ENCODE data around the gene CRYBA4.

The CRYBA4 gene

DNA sequence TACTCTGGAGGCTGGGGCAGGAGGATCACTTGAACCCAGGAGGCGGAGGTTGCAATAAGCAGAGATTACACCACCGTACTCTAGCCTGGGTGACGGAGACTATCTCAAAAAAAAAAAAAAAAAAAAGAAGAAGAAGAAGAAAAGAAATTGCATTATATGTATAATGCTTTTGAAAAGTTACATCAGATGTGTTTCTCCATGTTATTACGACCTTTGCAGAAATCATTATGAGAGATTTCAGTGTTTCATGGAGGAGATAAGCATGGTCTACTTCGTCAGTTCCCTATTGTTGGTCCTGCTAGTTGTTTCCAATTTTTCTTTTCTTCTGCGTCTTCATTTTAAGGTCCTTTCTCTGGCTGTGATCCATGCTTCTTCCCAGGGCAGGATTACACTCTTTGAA is 38.6 kb downstream of the CRYBA4 start:
- DNase-seq (ENCODE audit: low read depth, low spot score), result no peak

DNA sequence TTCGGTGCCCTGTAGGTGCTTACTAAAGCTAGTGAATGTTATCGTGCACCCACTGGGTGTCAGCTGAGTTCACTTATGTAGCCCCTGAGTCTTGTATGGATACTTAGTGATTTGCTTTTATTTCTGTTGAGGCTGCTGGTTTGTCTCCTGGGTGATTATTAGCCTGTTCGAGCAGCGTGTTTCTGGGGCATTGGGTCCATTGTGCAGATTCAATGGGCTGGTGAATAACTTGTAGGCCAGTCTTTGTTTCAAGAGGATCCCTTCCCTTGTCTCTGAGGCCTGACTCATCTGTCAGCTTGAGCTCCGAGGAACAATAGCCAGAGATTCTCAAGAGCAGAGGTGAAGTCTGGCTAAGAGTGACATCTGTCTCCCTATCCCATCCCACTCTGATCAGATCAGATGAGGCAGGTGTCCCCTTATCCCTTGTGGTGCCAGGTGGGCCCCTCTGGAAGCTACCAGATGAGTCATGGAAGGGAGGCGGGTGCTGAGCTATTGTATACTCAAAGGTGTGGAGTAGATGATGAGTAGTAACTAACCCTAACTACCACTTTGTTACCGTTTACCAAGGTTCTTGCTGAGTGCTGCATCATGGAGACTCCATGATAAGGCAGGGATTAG is 39.3 kb downstream of the CRYBA4 start:
- no peak for DNase-seq (ENCODE audit: low read depth, low spot score)

DNA sequence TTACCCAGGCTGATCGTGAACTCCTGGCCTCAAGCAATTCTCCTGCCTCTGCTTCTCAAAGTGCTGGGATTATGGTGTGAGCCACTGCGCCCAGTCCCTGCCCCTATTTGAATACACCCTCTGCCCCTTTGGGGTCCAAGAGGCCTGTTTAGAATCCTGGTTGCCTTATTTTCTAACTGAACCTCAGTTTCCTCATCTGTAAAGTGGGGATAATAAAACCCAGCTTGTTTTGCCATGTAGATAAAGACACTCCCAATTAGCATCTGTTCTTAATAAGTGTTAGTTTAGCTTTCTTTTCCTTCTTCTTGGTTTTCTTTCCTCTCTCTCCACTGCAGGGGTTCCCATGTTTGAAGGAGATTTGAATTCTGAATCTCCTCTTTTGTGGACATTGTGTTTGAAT is 40.4 kb downstream of the CRYBA4 start:
- no peak for DNase-seq (ENCODE audit: low read depth, low spot score)

DNA sequence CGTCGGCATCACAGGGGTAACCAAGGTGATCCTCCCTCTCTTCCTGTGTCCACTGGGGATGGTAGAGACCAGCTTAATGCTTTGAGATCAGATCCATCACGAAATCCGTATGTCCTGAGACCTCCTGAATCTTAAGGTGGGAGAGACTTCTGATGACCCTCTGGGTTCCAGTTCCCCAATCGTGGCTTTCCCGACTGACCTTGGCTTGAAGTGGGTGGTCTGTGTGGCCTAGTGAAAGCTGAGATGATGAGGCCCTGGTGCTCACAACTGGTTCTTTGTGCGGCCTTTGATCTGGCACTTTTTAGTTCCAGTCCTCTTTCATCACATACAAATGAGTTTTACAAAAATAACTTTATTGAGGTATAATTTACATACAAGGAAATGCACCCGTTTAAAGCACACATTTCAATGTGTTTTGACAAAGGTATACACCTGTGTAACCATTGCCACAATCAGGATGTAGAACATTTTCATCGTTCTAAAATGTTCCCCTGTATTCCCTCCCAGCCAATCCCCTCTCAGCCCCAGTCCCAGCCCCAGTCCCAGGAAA is 41.7 kb downstream of the CRYBA4 start:
- no peak for DNase-seq (ENCODE audit: low read depth, low spot score)

DNA sequence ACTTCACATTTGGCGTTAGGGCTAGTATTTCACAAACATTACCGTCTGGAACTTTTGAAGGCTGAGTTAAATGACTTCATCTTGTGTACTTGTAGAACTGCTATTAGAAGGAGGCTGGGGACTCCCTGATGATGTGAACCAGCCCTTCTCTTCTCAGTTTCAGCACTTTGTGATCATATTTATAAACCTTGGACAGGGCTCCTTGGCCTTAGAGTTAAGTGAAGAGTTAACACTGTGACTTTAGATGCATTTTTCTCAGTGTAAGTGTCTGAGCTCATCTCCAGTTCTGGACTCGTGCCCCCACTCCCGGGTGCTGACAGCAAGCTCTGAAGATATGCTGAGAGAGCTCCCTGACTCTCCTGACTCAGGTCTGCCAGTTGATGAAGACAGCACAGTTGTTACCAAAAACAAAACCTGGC is 44.1 kb downstream of the CRYBA4 start:
- no peak for DNase-seq (ENCODE audit: low read depth, low spot score)

DNA sequence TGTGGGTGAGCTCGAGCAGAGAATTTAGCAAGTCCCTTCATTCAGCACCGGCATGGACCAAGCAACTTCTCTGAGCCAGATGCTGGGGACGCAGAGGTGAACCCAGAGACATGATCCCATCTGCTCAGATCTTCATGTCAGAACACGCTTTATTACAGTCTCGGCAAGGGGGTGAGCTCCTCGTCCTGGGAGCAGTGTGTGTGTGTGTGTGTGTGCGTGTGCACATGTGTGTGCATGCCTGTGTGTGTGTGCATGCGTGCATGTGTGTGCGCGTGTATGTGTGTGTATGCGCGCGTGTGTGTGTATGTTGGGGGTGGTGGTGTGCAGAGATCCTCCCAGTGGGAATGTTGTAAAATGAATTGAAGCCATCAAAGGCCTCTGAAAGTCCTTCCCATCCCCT is 45.4 kb downstream of the CRYBA4 start:
- no peak for DNase-seq (ENCODE audit: low read depth, low spot score)

DNA sequence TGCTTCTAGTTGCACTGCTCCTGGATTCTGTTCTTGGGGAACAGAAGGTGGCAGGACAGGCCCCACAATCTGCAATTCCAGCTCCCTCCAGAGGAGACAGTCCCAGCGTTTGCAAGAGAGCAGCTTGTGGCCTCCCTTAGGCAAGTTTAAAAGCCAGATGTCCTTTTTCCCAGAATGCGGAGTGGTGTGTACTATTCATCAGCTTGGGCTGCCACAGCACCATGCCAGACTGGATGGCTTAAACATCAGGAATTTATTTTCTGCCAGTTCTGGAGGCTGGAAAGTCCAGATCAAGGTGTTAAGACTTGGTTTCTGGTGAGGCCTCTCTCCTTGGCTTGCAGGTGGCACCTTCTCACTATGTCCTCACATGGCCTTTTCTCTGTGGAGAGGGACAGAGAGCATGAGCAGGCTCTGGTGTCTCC is 47.3 kb downstream of the CRYBA4 start:
- DNase-seq (ENCODE audit: low read depth, low spot score), result no peak

DNA sequence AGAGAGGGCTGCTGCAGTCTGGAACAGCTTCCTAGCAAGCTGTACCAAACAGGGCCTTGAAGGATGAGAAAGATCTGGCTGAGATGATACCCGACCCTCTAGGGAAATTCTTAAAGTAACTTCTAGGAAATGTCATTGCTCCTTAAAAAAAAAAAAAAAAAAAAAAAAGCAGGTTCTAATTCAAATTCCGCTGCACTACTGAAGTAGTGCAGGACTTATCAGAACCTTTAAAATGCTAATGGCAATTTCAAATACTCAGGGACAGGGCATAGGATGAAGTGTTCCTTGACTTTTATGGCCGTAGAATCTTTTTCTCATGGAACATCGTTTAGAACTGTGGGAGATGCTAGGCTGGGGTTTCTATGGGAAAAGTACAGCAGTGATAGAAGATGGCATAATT is 48.7 kb downstream of the CRYBA4 start:
- DNase-seq (ENCODE audit: low read depth, low spot score), result no peak

DNA sequence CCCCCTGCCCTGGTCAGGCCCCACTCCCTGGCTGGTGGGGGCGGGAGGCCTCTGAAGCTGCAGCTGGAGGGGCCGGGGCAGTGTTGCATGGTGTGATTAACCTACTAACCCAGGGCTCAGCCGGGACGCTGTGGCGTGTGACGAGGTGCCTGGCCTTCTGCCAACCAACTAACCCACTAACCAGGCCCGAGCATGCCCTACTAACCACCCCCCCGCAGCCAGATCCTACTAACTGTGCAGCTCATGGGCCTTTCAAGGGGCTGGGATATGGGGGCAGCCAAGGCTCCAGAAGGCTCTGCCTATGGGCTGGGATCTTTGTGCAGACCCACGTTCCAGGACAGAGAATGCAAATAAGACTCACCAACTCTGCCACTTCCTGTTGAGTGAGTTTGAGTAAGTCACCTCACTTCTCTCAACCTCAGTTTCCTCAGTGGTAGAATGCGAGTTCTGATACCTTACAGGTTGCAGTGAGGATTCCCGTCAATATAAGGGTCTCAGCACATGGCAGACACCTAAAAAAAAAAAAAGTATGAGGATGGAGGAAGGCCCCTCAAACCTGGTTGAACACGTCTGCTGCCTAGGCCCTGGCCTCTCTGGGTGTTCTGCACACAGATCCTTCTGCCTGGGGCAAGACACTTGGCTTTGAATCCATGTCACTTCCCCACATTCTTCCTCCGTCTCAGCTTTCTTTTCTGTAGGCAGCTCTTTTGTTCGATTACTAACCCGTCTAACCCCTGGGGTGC is 49.7 kb downstream of the CRYBA4 start:
- peak; percentile 26 for DNase-seq (ENCODE audit: low read depth, low spot score)

DNA sequence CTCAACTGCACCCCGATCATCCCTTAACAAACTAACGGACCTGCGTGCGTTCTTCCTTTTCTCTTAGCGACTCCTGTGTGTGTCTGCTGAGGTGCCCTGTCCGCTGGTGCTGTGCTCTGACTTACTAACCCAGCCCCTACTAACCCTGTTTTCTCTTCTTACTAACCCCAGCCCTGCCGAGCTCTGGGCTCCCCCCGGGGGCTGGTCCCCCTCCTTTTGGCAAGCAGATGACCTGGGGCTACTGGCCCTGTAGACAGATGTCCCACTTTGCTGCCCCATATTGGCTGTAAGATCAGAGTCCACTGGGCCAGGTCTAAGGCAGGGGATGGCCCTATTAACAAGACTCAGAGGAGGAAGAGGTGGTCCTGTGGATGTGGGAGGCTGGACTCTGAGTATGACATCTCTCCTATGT is 50.3 kb downstream of the CRYBA4 start:
- no peak for DNase-seq (ENCODE audit: low read depth, low spot score)

DNA sequence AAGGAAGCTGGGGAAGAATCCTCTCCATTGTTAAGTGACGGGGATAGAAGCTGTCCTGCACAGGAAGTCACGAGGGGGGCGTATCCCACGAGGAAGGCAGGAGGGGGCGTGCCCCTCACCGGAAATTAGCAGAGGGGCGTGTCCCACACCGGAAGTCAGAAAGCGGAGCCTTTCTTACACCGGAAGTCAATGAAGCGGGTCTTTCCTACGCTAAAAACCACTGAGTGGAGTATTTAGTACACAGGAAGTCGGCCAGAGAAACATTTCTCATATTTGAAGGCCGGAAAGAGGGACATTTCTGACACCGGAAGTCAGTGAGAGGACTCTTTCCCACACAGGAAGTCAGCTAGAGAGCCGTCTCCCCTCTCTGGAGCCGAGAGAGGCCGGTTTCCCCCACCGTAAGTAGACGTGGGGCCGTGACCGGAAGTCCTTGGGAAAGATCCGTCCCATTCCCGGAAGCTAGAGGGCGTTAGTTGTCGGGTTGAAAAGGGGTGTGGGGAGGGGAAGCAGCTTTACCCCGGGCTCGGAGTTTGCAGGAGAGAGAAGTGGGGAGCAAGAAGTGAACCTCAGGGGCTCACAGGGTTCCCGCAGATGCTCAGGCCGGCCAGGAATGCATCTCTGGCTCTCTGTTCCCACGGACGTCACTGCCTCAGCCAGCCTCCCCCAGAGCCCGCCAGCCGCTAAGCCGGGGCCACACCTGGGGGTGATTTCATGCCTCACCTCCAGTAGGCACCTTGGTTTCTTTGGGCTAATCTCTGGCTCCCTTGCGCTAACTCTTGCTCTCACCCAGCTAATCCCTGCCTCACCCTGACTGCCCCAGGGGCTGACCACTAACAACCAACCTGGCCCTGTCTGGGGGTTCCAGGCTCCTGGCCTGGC is 51.1 kb downstream of the CRYBA4 start:
- DNase-seq (ENCODE audit: low read depth, low spot score), result peak; percentile 80

DNA sequence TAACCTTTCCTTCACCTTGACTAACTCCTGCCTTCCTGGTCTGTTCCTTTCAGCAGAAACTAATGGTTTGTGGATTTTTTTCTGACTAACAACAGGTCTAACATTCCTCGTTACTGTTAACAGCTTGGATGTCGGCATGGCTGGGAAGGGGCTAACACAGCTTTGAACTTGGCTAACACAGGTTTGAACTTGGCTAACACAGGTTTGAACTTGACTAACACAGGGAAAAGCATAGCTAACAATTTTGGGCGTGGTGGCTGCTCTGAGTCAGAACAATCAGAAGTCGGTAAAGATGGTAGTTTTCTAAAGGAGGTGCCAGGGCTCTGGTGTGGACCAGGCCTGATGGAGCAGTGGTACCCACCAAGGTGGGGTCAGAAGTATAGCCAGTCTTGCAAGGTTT is 51.7 kb downstream of the CRYBA4 start:
- no peak for DNase-seq (ENCODE audit: low read depth, low spot score)

DNA sequence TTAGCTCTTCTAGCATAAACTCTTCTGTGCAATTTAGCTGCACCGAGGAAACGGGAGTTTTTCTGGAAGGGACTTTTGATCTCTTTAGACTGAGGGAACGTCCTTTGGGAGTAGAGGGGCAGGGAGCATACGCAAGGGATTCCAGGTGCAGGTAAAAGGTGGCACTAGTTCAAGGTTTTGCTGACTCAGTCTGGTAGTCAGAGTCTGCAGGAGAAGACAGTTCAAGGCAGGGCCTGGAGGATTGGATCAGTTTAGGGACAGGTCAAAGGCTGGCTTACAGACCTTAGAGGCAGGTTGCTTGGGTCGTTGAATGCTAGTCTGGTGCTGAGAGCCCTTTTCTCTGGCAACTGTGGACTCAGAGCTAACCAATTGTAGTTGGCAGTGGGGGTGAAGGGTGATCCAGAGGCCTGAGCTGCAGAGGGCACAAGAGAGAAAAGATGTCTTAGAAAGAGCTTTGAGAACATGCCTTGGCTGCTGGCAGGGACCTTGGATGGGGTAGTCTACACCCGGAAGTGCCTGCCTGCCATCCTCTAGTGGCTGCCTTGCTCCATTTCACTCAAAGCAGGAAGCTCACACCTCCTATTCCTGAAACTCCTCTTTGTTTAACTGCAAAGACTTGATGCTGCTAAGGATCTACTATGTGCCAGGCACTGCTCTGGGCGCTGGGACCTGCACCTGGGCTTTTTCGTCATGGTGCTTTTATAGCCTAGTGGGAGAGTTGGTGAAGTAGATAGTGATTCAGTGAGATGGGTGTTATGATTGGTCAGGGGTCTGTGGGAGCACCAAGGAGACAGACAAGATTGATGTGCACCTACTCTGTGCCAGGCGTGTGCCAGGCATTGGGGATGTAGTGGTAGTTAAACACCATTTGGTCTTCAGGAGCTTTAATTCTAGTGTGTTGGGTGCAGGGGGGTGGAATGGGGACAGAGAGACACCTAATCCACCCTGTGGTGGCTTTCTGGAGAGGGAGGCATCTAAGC is 52.7 kb downstream of the CRYBA4 start:
- no peak for DNase-seq (ENCODE audit: low read depth, low spot score)

DNA sequence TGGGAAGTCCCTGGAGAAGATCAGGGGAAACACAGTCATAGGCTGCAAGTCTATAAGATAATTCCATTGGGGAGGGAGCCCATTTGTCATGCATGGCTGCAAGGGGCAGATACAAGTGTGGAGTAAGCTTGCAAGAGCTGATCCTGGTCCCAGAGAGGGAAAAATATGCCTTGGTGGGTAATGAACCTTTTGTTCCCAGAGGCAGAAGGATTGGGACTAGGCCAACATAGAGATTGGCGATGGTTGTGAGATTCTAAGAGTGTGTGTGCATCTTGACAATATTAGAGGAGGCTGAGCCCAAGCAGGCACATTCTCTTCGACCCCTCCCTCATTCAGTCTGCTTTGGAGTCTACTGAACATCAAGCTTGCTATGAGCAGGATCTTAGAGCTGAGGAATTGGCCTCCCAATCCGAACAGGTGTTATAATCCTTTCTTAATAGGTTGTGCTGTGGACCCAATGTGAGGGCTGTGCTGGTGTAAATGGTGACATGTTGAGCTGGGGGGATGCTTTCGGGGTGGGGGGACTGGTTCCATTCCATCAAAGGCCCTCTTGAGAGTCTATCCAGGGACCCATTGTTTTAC is 54.0 kb downstream of the CRYBA4 start:
- no peak for DNase-seq (ENCODE audit: low read depth, low spot score)

DNA sequence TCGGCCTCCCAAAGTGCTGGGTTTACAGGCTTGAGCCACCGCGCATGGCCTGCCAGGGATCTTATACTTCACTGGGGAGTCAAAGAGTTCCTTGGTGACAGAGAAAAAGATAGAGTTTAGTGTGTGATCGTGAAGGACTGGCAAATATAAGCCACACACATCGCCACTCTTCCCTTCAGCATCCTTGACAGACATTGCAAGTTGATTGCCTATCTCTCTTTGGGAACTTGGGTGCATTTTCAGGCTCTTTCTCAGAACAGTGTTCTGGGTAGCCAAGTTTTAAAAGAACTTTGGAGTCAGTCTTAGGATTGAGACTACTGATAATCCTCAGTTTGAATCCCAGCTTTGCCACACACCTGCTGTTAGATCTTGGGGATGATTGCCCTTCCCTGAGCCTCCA is 55.5 kb downstream of the CRYBA4 start:
- DNase-seq (ENCODE audit: low read depth, low spot score), result no peak

DNA sequence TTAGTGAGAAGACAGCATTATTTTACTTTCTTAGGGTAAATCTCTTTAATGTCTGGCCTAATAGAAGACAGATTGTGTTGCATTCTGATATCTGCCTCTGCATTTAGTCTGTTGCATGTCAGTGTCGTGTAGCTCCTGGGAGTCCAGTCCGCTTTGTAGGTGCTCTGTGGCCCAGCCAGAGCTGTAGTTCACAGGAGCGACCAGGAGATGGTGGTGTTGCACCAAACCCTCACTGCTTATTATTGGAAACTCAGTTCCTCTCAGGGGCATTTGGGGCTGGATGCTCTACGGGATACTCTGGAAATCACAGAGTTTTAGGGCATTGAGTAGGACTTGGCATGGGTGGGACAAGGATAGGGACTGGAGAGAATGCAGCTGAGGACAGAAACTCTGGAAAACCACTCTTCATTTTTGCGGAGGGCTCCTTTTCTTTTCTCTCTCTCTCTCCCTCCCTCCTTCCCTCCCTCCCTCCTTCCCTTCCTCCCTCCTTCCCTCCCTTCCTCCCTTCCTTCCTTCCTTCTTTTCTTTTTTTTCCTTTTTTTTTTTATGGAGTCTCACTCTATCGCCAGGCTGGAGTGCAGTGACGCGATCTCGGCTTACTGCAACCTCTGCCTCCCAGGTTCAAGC is 57.4 kb downstream of the CRYBA4 start:
- DNase-seq (ENCODE audit: low read depth, low spot score), result peak; percentile 30
